Bronchial epithelial cell (primary cell): ENCODE results near the gene PGBD5. TPM values are rescaled to one million over a fixed set of nuclear protein-coding genes. Genes with fewer than 3 reads are reported as not detected.

Experiments
- DNase-seq: peaks from one replicate; pipeline ENCODE4 v3.0.0-alpha.2; 2010; ENCODE audit warnings: low read depth
- FAIRE-seq: peaks from 2 replicates; lab custom pipeline; 2011; peaks lifted over from hg19 to GRCh38; lab: Jason Lieb, UNC
- H3K27me3 ChIP-seq: 2 replicates; pipeline ENCODE4 v1.5.1; 2011; ENCODE audit warnings: low read length; ENCODE audit not compliant: control insufficient read depth, insufficient read depth
- H3K36me3 ChIP-seq: 2 replicates; pipeline ENCODE4 v1.5.1; 2011; ENCODE audit warnings: low read length; ENCODE audit not compliant: control insufficient read depth, insufficient read depth
- H3K4me3 ChIP-seq: 2 replicates; pipeline ENCODE4 v1.5.1; 2011; ENCODE audit warnings: mild to moderate bottlenecking, low read depth, low read length, control low read depth
- CTCF ChIP-seq: IDR thresholded peaks from 2 replicates; pipeline ENCODE4 v1.5.1; 2011; ENCODE audit warnings: mild to moderate bottlenecking, moderate library complexity, low read length, control low read depth, inconsistent platforms; ENCODE audit not compliant: insufficient read depth, severe bottlenecking
- total RNA-seq: library from RNA; depleted of rRNA; stranded (reverse); fragments of >200 nt; gene quantifications from 2 replicates; pipeline ENCODE4 v1.2.1, GENCODE V29; 2014

PGBD5 gene
- total RNA-seq, 1 donor from 2014 or later = under 0.01 TPM

DNA sequence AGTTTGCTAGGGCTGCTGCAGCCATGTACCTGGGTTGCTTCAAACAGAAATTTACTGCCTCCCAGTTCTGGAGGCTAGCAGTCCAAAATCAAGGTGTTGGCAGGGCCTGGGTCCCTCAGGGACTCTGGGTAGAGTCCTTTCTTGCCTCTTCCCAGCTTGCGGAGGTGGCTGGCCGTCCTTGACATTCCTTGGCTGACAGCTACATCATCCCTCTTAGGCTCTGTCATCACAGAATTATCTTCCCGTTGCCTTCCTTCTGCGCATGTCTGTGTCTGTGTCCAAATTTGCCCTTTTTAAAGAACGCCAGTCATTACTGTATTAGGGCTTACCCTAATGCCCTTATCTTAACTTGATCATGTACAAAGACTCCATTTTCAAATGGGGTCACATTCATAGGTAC, 37.6 kb upstream of the PGBD5 start:
- no peak for TF ChIP-seq CTCF
- Histone ChIP-seq H3K36me3 (no peaks in the 10 kb centered on the region), H3K27me3 (no peaks in the 10 kb centered on the region), H3K4me3 (no peak overlapping the region)
- DNase-seq (no peak), FAIRE-seq (no peak)

- FAIRE-seq (no peak), DNase-seq (peak; percentile 73)
- TF ChIP-seq CTCF = no peak
- Histone ChIP-seq H3K27me3 (no peaks in the 10 kb centered on the region), H3K36me3 (no peaks in the 10 kb centered on the region), H3K4me3 (no peak overlapping the region)
These were observed 37.2 kb upstream of the PGBD5 start for GRCh38 chr1:230463326-230463725.

GRCh38 chr1:230459465-230459864, 33.3 kb upstream of the PGBD5 start:
- FAIRE-seq = no peak
- no peak for TF ChIP-seq CTCF
- H3K4me3 ChIP-seq = no peak overlapping the region
- no peaks in the 10 kb centered on the region for H3K36me3 ChIP-seq
- peak; percentile 94 for DNase-seq
- no peaks in the 10 kb centered on the region for H3K27me3 ChIP-seq

DNA sequence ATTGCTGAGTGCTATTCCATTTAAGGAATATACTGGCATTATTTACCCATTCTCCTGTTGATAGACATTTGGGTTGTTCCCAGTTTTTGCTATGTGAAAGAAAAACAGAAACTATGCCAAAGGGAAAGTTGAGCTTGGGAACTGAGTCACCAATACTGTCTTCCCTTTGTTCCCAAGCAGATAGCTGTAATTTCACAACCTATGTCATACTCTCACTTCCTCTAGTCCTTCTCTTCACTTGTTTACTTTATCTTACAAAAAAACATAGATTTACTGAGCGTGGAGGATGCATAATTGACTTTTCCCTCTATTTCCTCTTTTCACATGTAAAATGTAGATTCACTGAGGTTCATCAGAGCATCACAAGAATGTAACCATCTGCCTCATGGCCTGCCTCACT, 32.4 kb upstream of the PGBD5 start:
- H3K4me3 ChIP-seq = no peak overlapping the region
- TF ChIP-seq CTCF = no peak
- no peaks in the 10 kb centered on the region for H3K36me3 ChIP-seq
- FAIRE-seq (no peak), DNase-seq (peak; percentile 90)
- no peaks in the 10 kb centered on the region for H3K27me3 ChIP-seq

DNA sequence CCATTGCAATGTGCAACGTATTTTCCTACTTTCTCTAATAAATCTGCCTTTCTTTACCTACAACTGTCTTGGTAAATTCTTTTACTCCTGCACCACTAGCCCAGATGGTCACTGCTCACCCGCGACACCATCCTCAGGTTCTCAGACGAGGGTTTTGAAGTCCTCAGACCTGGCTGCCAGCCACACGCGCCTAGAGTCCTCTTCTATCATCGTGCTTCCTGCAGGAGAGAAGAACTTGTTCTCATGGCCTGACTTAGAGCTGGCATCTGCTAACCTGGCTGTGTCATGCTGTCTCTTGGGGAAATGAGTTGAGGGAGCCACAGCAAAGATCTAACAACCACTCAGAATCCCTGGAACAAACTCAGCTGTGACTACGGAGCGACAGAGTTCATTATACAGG, 30.3 kb upstream of the PGBD5 start:
- Histone ChIP-seq H3K36me3 (no peaks in the 10 kb centered on the region), H3K4me3 (no peak overlapping the region), H3K27me3 (no peaks in the 10 kb centered on the region)
- DNase-seq (no peak), FAIRE-seq (no peak)
- TF ChIP-seq CTCF = no peak

GRCh38 chr1:230455291-230455690, 29.2 kb upstream of the PGBD5 start:
- no peak overlapping the region for H3K4me3 ChIP-seq
- no peak for DNase-seq
- no peak for TF ChIP-seq CTCF
- H3K36me3 ChIP-seq = no peaks in the 10 kb centered on the region
- H3K27me3 ChIP-seq = no peaks in the 10 kb centered on the region
- no peak for FAIRE-seq
